H9 (cell line): Measurements from ENCODE around the gene NR1H4. TPM values are rescaled to one million over a fixed set of nuclear protein-coding genes. Genes with fewer than 3 reads are reported as not detected.

Experiments used
- DNase-seq: peaks from one replicate; pipeline ENCODE4 v3.0.0-alpha.2; 2017
- H2AFZ ChIP-seq: one replicate; pipeline ENCODE4 v1.6.1; 2013; ENCODE audit warnings: mild to moderate bottlenecking, low read length, control low read depth, moderate library complexity
- H2AK5ac ChIP-seq: 2 replicates; pipeline ENCODE4 v1.6.1; 2013; ENCODE audit warnings: low read length, control low read depth, mixed read lengths; ENCODE audit not compliant: insufficient read length
- H2BK120ac ChIP-seq: one replicate; pipeline ENCODE4 v1.6.1; 2013; ENCODE audit warnings: low read depth, mild to moderate bottlenecking, low read length, control low read depth, inconsistent platforms; ENCODE audit not compliant: poor library complexity, severe bottlenecking
- H2BK12ac ChIP-seq: 2 replicates; pipeline ENCODE4 v1.6.1; 2013; ENCODE audit warnings: low read length, control low read depth, mixed read lengths, low read depth; ENCODE audit not compliant: insufficient read length
- H2BK15ac ChIP-seq: 2 replicates; pipeline ENCODE4 v1.6.1; 2013; ENCODE audit warnings: low read depth, low read length, control low read depth
- H2BK20ac ChIP-seq: one replicate; pipeline ENCODE4 v1.6.1; 2013; ENCODE audit warnings: low read depth, mild to moderate bottlenecking, low read length, control low read depth, inconsistent platforms; ENCODE audit not compliant: poor library complexity, severe bottlenecking
- H2BK5ac ChIP-seq: 2 replicates; pipeline ENCODE4 v1.6.1; 2013; ENCODE audit warnings: low read length, control low read depth, mixed read lengths; ENCODE audit not compliant: insufficient read length
- H3K14ac ChIP-seq: 2 replicates; pipeline ENCODE4 v1.6.1; 2013; ENCODE audit warnings: low read length, control low read depth; ENCODE audit not compliant: insufficient read depth
- H3K18ac ChIP-seq: 2 replicates; pipeline ENCODE4 v1.6.1; 2013; ENCODE audit warnings: low read depth, mild to moderate bottlenecking, mixed read lengths, low read length, control low read depth; ENCODE audit not compliant: insufficient read length
- H3K23ac ChIP-seq: 2 replicates; pipeline ENCODE4 v1.6.1; 2013; ENCODE audit warnings: low read length, control low read depth, mixed read lengths, low read depth; ENCODE audit not compliant: insufficient read length
- H3K23me2 ChIP-seq: 2 replicates; pipeline ENCODE4 v1.6.1; 2013; ENCODE audit warnings: low read depth, mild to moderate bottlenecking, mixed read lengths, low read length, control low read depth; ENCODE audit not compliant: insufficient read length, poor library complexity, severe bottlenecking
- H3K27ac ChIP-seq: 2 replicates; pipeline ENCODE4 v1.5.1; 2013; ENCODE audit warnings: low read length, control low read depth, mixed read lengths, low read depth; ENCODE audit not compliant: insufficient read length
- H3K27me3 ChIP-seq: 2 replicates; pipeline ENCODE4 v1.6.1; 2013; ENCODE audit warnings: low read length, control low read depth, inconsistent platforms; ENCODE audit not compliant: insufficient read depth
- H3K4ac ChIP-seq: 2 replicates; pipeline ENCODE4 v1.6.1; 2013; ENCODE audit warnings: low read depth, mild to moderate bottlenecking, control low read depth, inconsistent platforms, low read length, moderate library complexity
- H3K4me1 ChIP-seq: 2 replicates; pipeline ENCODE4 v1.6.1; 2013; ENCODE audit warnings: low read length, control low read depth, inconsistent platforms; ENCODE audit not compliant: insufficient read depth
- H3K4me2 ChIP-seq: 2 replicates; pipeline ENCODE4 v1.6.1; 2013; ENCODE audit warnings: low read length, control low read depth, mixed read lengths; ENCODE audit not compliant: insufficient read length, insufficient read depth
- H3K56ac ChIP-seq: 2 replicates; pipeline ENCODE4 v1.6.1; 2013; ENCODE audit warnings: low read depth, mild to moderate bottlenecking, mixed read lengths, low read length, control low read depth; ENCODE audit not compliant: insufficient read length
- H3K79me1 ChIP-seq: 2 replicates; pipeline ENCODE4 v1.6.1; 2013; ENCODE audit warnings: low read depth, mild to moderate bottlenecking, moderate library complexity, low read length, control low read depth, inconsistent platforms; ENCODE audit not compliant: insufficient read depth, poor library complexity, severe bottlenecking
- H3K79me2 ChIP-seq: 2 replicates; pipeline ENCODE4 v1.6.1; 2013; ENCODE audit warnings: low read length, control low read depth, inconsistent platforms; ENCODE audit not compliant: insufficient read depth
- H3K9ac ChIP-seq: 2 replicates; pipeline ENCODE4 v1.6.1; 2013; ENCODE audit warnings: low read length, control low read depth, mixed read lengths; ENCODE audit not compliant: insufficient read length; ENCODE audit errors: extremely low read depth
- H3K9me3 ChIP-seq: one replicate; pipeline ENCODE4 v1.6.1; 2013; ENCODE audit warnings: low read depth, low read length, inconsistent platforms; ENCODE audit not compliant: control insufficient read depth
- H3T11ph ChIP-seq: one replicate; pipeline ENCODE4 v1.6.1; 2013; ENCODE audit warnings: mild to moderate bottlenecking, low read length, control low read depth, inconsistent platforms
- H4K20me1 ChIP-seq: one replicate; pipeline ENCODE4 v1.6.1; 2013; ENCODE audit not compliant: control insufficient read depth, insufficient read length, insufficient read depth
- H4K5ac ChIP-seq: 2 replicates; pipeline ENCODE4 v1.6.1; 2013; ENCODE audit warnings: low read depth, mild to moderate bottlenecking, mixed read lengths, low read length, control low read depth; ENCODE audit not compliant: insufficient read length
- H4K8ac ChIP-seq: replicated peaks from 2 replicates; pipeline ENCODE4 v1.6.1; 2013; ENCODE audit warnings: low read length, control low read depth, mixed read lengths, low read depth; ENCODE audit not compliant: insufficient read length
- H4K91ac ChIP-seq: 2 replicates; pipeline ENCODE4 v1.6.1; 2013; ENCODE audit warnings: low read depth, mild to moderate bottlenecking, moderate library complexity, mixed read lengths, low read length, control low read depth; ENCODE audit not compliant: insufficient read length
- H3K27ac Mint-ChIP-seq, 3 experiments: 2 replicates in 2 of 3; 3 replicates in 1 of 3; pipeline ENCODE4 v1.8.0; 2020 to 2021; ENCODE audit warnings: mixed read lengths in 3 of 3, mild to moderate bottlenecking in 1 of 3, moderate library complexity in 1 of 3
- H3K27me3 Mint-ChIP-seq: 2 replicates; pipeline ENCODE4 v1.8.0; 2021; ENCODE audit warnings: low read depth, mild to moderate bottlenecking, moderate library complexity, mixed read lengths
- H3K36me3 Mint-ChIP-seq, 3 experiments: 2 replicates in 2 of 3; 3 replicates in 1 of 3; pipeline ENCODE4 v1.8.0; 2020 to 2021; ENCODE audit warnings: low read depth in 3 of 3, mixed read lengths in 3 of 3; ENCODE audit not compliant: insufficient read depth in 1 of 3
- H3K4me1 Mint-ChIP-seq, 2 experiments: 2 replicates each; pipeline ENCODE4 v1.8.0; 2020; ENCODE audit warnings: mixed read lengths in 2 of 2
- H3K4me3 Mint-ChIP-seq, 2 experiments: 2 replicates in 1 of 2; 3 replicates in 1 of 2; pipeline ENCODE4 v1.8.0; 2020 to 2021; ENCODE audit warnings: mild to moderate bottlenecking in 2 of 2, mixed read lengths in 2 of 2, moderate library complexity in 1 of 2
- H3K9me3 Mint-ChIP-seq, 2 experiments: 2 replicates in 1 of 2; 3 replicates in 1 of 2; pipeline ENCODE4 v1.8.0; 2020; ENCODE audit warnings: mild to moderate bottlenecking in 2 of 2, mixed read lengths in 2 of 2, moderate library complexity in 1 of 2
- CTCF ChIP-seq: fragments of 200-600 bp; sonication (generic); conservative IDR thresholded peaks from 3 replicates; pipeline ENCODE4 v1.8.0; 2021; ENCODE audit warnings: antibody characterized with exemption, mild to moderate bottlenecking
- WGBS: extraction: QIAGEN DNeasy Blood & Tissue Kit; methylation state at CpG from one replicate; pipeline ENCODE4 v1.1.7; 2013; ENCODE audit warnings: missing lambda C conversion rate, low lambda C conversion rate, mixed read lengths; ENCODE audit not compliant: insufficient read length; ENCODE audit errors: extremely low coverage; 5-methylcytosine and 5-hydroxymethylcytosine counted together
- total RNA-seq: library from RNA; stranded (reverse); gene quantifications from 2 replicates; pipeline ENCODE4 v1.2.1, GENCODE V29; 2021

The NR1H4 gene
- total RNA-seq, 1 experiment from 2014 or later: not detected

- H2BK15ac ChIP-seq: no peak overlapping the region
- no peak overlapping the region for H4K8ac ChIP-seq
- no peak overlapping the region for H4K5ac ChIP-seq
- H2BK5ac ChIP-seq: no peak overlapping the region
- H3K9ac ChIP-seq: no peak overlapping the region
- H3K18ac ChIP-seq: no peak overlapping the region
- no peak overlapping the region for H2BK120ac ChIP-seq
- Mint-ChIP-seq H3K27me3 (no peaks in the 10 kb centered on the region), H3K9me3 (no peaks in the 10 kb centered on the region), H3K36me3 (peaks cover 4 to 16% (median 12%) of the 10 kb centered on the region in 3 experiments; a peak in 6 of 7 replicates), H3K27ac (no peak overlapping the region), H3K4me3 (no peak overlapping the region), H3K4me1 (no peaks in the 10 kb centered on the region)
- H3K27ac ChIP-seq: no peak overlapping the region
- H3K23ac ChIP-seq: no peak overlapping the region
- no peak overlapping the region for H3T11ph ChIP-seq
- no peak for TF ChIP-seq CTCF
- no CpG with 5 or more reads among the region's 3 CpGs for WGBS
- H3K4ac ChIP-seq: no peak overlapping the region
- H3K4me1 ChIP-seq: no peaks in the 10 kb centered on the region
- no peaks in the 10 kb centered on the region for H3K27me3 ChIP-seq
- no peak overlapping the region for H3K4me2 ChIP-seq
- no peak overlapping the region for H2AK5ac ChIP-seq
- H3K14ac ChIP-seq: no peak overlapping the region
- no peak overlapping the region for H4K91ac ChIP-seq
- no peaks in the 10 kb centered on the region for H3K79me2 ChIP-seq
- no peak overlapping the region for H2AFZ ChIP-seq
- no peak overlapping the region for H2BK12ac ChIP-seq
- DNase-seq: no peak
- H3K23me2 ChIP-seq: no peaks in the 10 kb centered on the region
- H3K9me3 ChIP-seq: no peaks in the 10 kb centered on the region
- H3K56ac ChIP-seq: no peak overlapping the region
- no peaks in the 10 kb centered on the region for H3K79me1 ChIP-seq
- no peaks in the 10 kb centered on the region for H4K20me1 ChIP-seq
- no peak overlapping the region for H2BK20ac ChIP-seq
Measured at GRCh38 chr12:100612606-100613005, 138.9 kb downstream of the NR1H4 start.

Other genes starting within 250 kb of the NR1H4 start
- 3.2 and 3.4 TPM in 2 replicates for gene DEPDC4, start 206.8 kb upstream of the NR1H4 start, total RNA-seq
- gene SCYL2, start 206.7 kb upstream of the NR1H4 start, total RNA-seq: 41.4 and 42.0 TPM in 2 replicates
- not detected in 2 replicates for gene SLC17A8, start 116.8 kb upstream of the NR1H4 start, total RNA-seq
- 11.7 and 15.8 TPM in 2 replicates for gene GAS2L3, start 99.8 kb downstream of the NR1H4 start, total RNA-seq